GM12878 (cell line): ENCODE measurements around the gene GP9.

Experiments
- BACH1 ChIP-seq: fragments of 450-650 bp; IDR thresholded peaks from 2 replicates; pipeline ENCODE4 v1.6.1; 2017; ENCODE audit warnings: mild to moderate bottlenecking, borderline replicate concordance
- CBX3 ChIP-seq: fragments of 200-600 bp; sonication (generic); IDR thresholded peaks from 2 replicates; pipeline ENCODE4 v1.6.1; 2016; ENCODE audit warnings: low read depth, borderline replicate concordance
- CHD4 ChIP-seq: fragments of 200-600 bp; sonication (generic); IDR thresholded peaks from 2 replicates; pipeline ENCODE4 v1.6.1; 2016; ENCODE audit warnings: mild to moderate bottlenecking
- GABPA ChIP-seq: IDR thresholded peaks from 2 replicates; pipeline ENCODE4 v1.6.1; 2014; ENCODE audit warnings: antibody characterized with exemption, low read depth, mild to moderate bottlenecking, inconsistent platforms
- RAD21 ChIP-seq: IDR thresholded peaks from 2 replicates; pipeline ENCODE4 v1.6.1; 2011; ENCODE audit warnings: mild to moderate bottlenecking, low read depth, low read length, moderate library complexity; ENCODE audit not compliant: insufficient read depth
- RB1 ChIP-seq: fragments of 450-650 bp; formaldehyde crosslinking; IDR thresholded peaks from 2 replicates; pipeline ENCODE4 v1.6.1; 2017; ENCODE audit warnings: mild to moderate bottlenecking, borderline replicate concordance
- TBL1XR1 ChIP-seq: IDR thresholded peaks from 2 replicates; pipeline ENCODE4 v1.6.1; 2012; ENCODE audit warnings: low read depth, low read length, improper control_type of control experiment
- TCF7 ChIP-seq: IDR thresholded peaks from 2 replicates; pipeline ENCODE4 v1.6.1; 2014; ENCODE audit warnings: antibody characterized with exemption, borderline replicate concordance
- YY1 ChIP-seq: IDR thresholded peaks from 2 replicates; pipeline ENCODE4 v1.6.1; 2011; ENCODE audit warnings: low read depth, mild to moderate bottlenecking, low read length
- TF ChIP-seq, protein P1 (sequence below), 3 experiments: IDR thresholded peaks in 2 of 3; conservative IDR thresholded peaks in 1 of 3; 2 replicates each; pipeline ENCODE4 v1.5.1; 2011; ENCODE audit warnings: low read depth in 3 of 3, low read length in 3 of 3, mild to moderate bottlenecking in 3 of 3, control low read depth in 2 of 3, moderate library complexity in 2 of 3, inconsistent platforms in 1 of 3, mixed read lengths in 1 of 3; ENCODE audit not compliant: control insufficient read depth in 2 of 3, insufficient read depth in 1 of 3; ENCODE audit errors: extremely low read depth in 1 of 3
- TF ChIP-seq, protein P2 (sequence below): IDR thresholded peaks from 2 replicates; pipeline ENCODE4 v1.6.1; 2012; ENCODE audit warnings: mild to moderate bottlenecking, low read depth, low read length

DNA sequence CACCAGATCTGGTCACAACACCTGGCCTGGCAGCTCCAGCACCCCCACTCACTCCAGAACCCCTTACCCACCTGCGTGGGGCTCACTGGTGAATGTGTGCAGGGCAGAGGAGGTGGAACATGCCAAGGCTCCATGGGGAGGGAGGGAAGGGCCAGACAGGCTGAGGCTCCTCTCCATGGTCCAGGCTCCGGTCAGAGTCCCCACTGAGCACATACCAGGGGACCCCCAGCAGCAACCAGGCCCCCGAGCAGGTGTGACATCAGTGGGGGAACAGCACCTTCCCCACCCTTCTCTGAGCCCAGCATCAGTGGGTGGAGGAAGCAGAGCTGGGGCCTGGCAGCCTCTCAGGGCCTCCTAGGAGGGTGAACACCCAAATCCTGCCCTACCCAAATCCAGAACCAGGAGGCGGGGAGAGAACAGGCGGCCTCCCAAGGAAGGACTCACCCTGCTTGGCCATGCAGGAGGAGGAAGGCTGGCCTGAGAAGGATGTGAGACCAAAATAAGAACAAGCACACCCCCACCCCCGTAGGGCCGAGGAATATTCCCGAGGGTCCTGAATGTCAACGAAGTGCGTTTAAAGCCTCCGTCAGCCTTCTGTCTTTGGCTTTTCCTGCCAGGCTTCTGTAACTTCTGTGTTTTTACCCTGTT, 1.1 kb upstream of the GP9 start:
- TF ChIP-seq, protein P1, sequence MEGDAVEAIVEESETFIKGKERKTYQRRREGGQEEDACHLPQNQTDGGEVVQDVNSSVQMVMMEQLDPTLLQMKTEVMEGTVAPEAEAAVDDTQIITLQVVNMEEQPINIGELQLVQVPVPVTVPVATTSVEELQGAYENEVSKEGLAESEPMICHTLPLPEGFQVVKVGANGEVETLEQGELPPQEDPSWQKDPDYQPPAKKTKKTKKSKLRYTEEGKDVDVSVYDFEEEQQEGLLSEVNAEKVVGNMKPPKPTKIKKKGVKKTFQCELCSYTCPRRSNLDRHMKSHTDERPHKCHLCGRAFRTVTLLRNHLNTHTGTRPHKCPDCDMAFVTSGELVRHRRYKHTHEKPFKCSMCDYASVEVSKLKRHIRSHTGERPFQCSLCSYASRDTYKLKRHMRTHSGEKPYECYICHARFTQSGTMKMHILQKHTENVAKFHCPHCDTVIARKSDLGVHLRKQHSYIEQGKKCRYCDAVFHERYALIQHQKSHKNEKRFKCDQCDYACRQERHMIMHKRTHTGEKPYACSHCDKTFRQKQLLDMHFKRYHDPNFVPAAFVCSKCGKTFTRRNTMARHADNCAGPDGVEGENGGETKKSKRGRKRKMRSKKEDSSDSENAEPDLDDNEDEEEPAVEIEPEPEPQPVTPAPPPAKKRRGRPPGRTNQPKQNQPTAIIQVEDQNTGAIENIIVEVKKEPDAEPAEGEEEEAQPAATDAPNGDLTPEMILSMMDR (IDR thresholded peaks at IDR 0.05 in 2 of 3, conservative IDR thresholded peaks at IDR 0.05 in 1 of 3; ENCODE audit: control insufficient read depth in 2 of 3, extremely low read depth in 1 of 3, insufficient read depth in 1 of 3, low read depth in 3 of 3, low read length in 3 of 3), result no peak
- TF ChIP-seq TCF7 (no peak), GABPA (no peak), CBX3 (no peak), BACH1 (no peak), CHD4 (no peak), RAD21 (no peak), RB1 (no peak), YY1 (no peak), TBL1XR1 (no peak)
- TF ChIP-seq, protein P2, sequence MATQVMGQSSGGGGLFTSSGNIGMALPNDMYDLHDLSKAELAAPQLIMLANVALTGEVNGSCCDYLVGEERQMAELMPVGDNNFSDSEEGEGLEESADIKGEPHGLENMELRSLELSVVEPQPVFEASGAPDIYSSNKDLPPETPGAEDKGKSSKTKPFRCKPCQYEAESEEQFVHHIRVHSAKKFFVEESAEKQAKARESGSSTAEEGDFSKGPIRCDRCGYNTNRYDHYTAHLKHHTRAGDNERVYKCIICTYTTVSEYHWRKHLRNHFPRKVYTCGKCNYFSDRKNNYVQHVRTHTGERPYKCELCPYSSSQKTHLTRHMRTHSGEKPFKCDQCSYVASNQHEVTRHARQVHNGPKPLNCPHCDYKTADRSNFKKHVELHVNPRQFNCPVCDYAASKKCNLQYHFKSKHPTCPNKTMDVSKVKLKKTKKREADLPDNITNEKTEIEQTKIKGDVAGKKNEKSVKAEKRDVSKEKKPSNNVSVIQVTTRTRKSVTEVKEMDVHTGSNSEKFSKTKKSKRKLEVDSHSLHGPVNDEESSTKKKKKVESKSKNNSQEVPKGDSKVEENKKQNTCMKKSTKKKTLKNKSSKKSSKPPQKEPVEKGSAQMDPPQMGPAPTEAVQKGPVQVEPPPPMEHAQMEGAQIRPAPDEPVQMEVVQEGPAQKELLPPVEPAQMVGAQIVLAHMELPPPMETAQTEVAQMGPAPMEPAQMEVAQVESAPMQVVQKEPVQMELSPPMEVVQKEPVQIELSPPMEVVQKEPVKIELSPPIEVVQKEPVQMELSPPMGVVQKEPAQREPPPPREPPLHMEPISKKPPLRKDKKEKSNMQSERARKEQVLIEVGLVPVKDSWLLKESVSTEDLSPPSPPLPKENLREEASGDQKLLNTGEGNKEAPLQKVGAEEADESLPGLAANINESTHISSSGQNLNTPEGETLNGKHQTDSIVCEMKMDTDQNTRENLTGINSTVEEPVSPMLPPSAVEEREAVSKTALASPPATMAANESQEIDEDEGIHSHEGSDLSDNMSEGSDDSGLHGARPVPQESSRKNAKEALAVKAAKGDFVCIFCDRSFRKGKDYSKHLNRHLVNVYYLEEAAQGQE, result no peak
